K562 (cell line): ENCODE data around the gene VPS37B. TPM values are rescaled to one million over a fixed set of nuclear protein-coding genes. Genes with fewer than 3 reads are reported as not detected.

ENCODE experiments used
- ATAC-seq: fragments of 200-7000 bp; cut with Tn5 transposase; 3 replicates; pipeline ENCODE4 v1.9.1; 2020; ENCODE audit warnings: moderate library complexity
- BruUV-seq: library from RNA; stranded (reverse); fragments of 400-500 nt; replicated peaks from 2 replicates; lab custom pipeline; 2021; lab: Mats Ljungman, UMichigan
- CTCF ChIA-PET: fragments of 300-600 bp; formaldehyde crosslinking; extraction: SDS; loops from one replicate; lab custom pipeline; 2021; ENCODE audit warnings: low intra/inter-chr PET ratio; lab: Yijun Ruan, JAX
- POLR2A ChIA-PET: fragments of 300-600, 350-650 bp; sonication (Branson Sonifier 250); formaldehyde crosslinking; extraction: SDS; loops from one replicate; lab custom pipeline; 2021; ENCODE audit warnings: antibody characterized with exemption, inconsistent platforms; lab: Yijun Ruan, JAX
- DNase-seq, 4 experiments: peaks; one replicate each; pipeline versions ENCODE4 v3.0.0 to v3.0.0-alpha.2; 2011 to 2018; ENCODE audit warnings: low spot score in 3 of 4, mixed read lengths in 3 of 4; ENCODE audit errors: extremely low read depth in 1 of 4
- FAIRE-seq: peaks from 2 replicates; lab custom pipeline; 2011; peaks lifted over from hg19 to GRCh38; lab: Jason Lieb, UNC
- H2AFZ ChIP-seq: 2 replicates; pipeline ENCODE4 v1.6.0; 2011; ENCODE audit warnings: low read depth, low read length, control low read depth, inconsistent platforms
- H3K27ac ChIP-seq: fragments of 200-600 bp; 3 replicates; pipeline ENCODE4 v1.8.0; 2011; ENCODE audit warnings: low read depth, mild to moderate bottlenecking, control low read depth, inconsistent platforms, low read length, moderate library complexity, mixed read lengths; ENCODE audit errors: extremely low read depth
- H3K27me3 ChIP-seq, 2 experiments: fragments of 300-600 bp in 1 of 2; 2 replicates in 1 of 2; 3 replicates in 1 of 2; pipeline versions ENCODE4 v1.6.0 to v1.8.0; 2011; ENCODE audit warnings: inconsistent platforms in 2 of 2, low read length in 2 of 2, mild to moderate bottlenecking in 1 of 2, mixed read lengths in 1 of 2, moderate library complexity in 1 of 2; ENCODE audit not compliant: control insufficient read depth in 2 of 2, insufficient read depth in 2 of 2
- H3K36me3 ChIP-seq: fragments of 300-600 bp; 3 replicates; pipeline ENCODE4 v1.8.0; 2011; ENCODE audit warnings: mild to moderate bottlenecking, low read length, inconsistent platforms; ENCODE audit not compliant: control insufficient read depth, insufficient read depth
- H3K4me1 ChIP-seq, 2 experiments: fragments of 200-600 bp in 1 of 2; replicated peaks in 1 of 2; 2 replicates in 1 of 2; 3 replicates in 1 of 2; pipeline versions ENCODE4 v1.5.1 to v1.8.0; 2011; ENCODE audit warnings: inconsistent platforms in 2 of 2, low read length in 2 of 2, mild to moderate bottlenecking in 1 of 2, mixed read lengths in 1 of 2, moderate library complexity in 1 of 2; ENCODE audit not compliant: control insufficient read depth in 2 of 2, insufficient read depth in 2 of 2
- H3K4me2 ChIP-seq: 2 replicates; pipeline ENCODE4 v1.6.1; 2011; ENCODE audit warnings: low read length, control low read depth, inconsistent platforms, mixed read lengths; ENCODE audit not compliant: insufficient read depth
- H3K4me3 ChIP-seq: fragments of 200-600 bp; sonication (generic), shearing (Covaris generic); 2 replicates; pipeline ENCODE4 v1.5.1; 2016; ENCODE audit warnings: control low read depth, inconsistent platforms
- H3K79me2 ChIP-seq: fragments of 200-600 bp; 3 replicates; pipeline ENCODE4 v1.8.0; 2011; ENCODE audit warnings: low read length, inconsistent platforms; ENCODE audit not compliant: control insufficient read depth, insufficient read depth
- H3K9ac ChIP-seq, 2 experiments: 2 replicates each; pipeline versions ENCODE4 v1.6.0 to v1.6.1; 2011; ENCODE audit warnings: low read depth in 2 of 2, low read length in 2 of 2, control low read depth in 1 of 2, inconsistent platforms in 1 of 2, mild to moderate bottlenecking in 1 of 2, mixed read lengths in 1 of 2; ENCODE audit not compliant: insufficient read depth in 1 of 2
- H3K9me1 ChIP-seq: one replicate; pipeline ENCODE4 v1.6.0; 2011; ENCODE audit warnings: inconsistent platforms, mild to moderate bottlenecking, low read length, moderate library complexity; ENCODE audit not compliant: control insufficient read depth, insufficient read depth
- H3K9me3 ChIP-seq: replicated peaks from 2 replicates; pipeline ENCODE4 v1.5.1; 2011; ENCODE audit warnings: low read depth, low read length, inconsistent platforms; ENCODE audit not compliant: control insufficient read depth, insufficient read depth
- H4K20me1 ChIP-seq: replicated peaks from 2 replicates; pipeline ENCODE4 v1.6.1; 2011; ENCODE audit warnings: low read length, inconsistent platforms, mixed read lengths; ENCODE audit not compliant: control insufficient read depth, insufficient read depth
- MAZ ChIP-seq, 2 experiments: fragments of 450-650 bp in 1 of 2; sonication (generic) in 1 of 2; formaldehyde crosslinking; IDR thresholded peaks in 1 of 2; conservative IDR thresholded peaks in 1 of 2; 2 replicates each; pipeline versions ENCODE4 v1.4.0 to v1.5.0; 2020; ENCODE audit warnings: mild to moderate bottlenecking in 1 of 2, missing genetic modification reagents in 1 of 2
- NFIC ChIP-seq: fragments of 450-650 bp; IDR thresholded peaks from 2 replicates; pipeline ENCODE4 v1.6.1; 2017; ENCODE audit warnings: mild to moderate bottlenecking, inconsistent platforms
- NONO ChIP-seq, 2 experiments: fragments of 200-400 bp in 1 of 2; fragments of 450-650 bp in 1 of 2; formaldehyde crosslinking in 1 of 2; IDR thresholded peaks; 2 replicates each; pipeline ENCODE4 v1.6.1; 2017; ENCODE audit warnings: low read depth in 2 of 2, mild to moderate bottlenecking in 2 of 2, moderate library complexity in 2 of 2, low read length in 1 of 2
- ZC3H4 ChIP-seq: sonication (generic); formaldehyde crosslinking; IDR thresholded peaks from 2 replicates; pipeline ENCODE4 v1.9.0; 2021; ENCODE audit warnings: missing genetic modification reagents, borderline replicate concordance
- ZKSCAN3 ChIP-seq: fragments of 250-450 bp; sonication (Bioruptor Pico); IDR thresholded peaks from 2 replicates; pipeline ENCODE4 v1.4.0; 2020
- WGBS: fragments of 100-300 bp; shearing (Covaris generic); methylation state at CpG from one replicate; pipeline ENCODE4 v1.1.6; 2016; ENCODE audit warnings: low coverage, mixed read lengths; ENCODE audit not compliant: insufficient coverage; ENCODE audit errors: missing lambda C conversion rate; 5-methylcytosine and 5-hydroxymethylcytosine counted together
- in situ Hi-C: fragments of 300-500 bp; cut with MboI; formaldehyde crosslinking; loops from 4 replicates; pipeline ENCODE4 v1.15.0; 2018; ENCODE audit warnings: inconsistent platforms, mixed read lengths
- intact Hi-C: fragments of 100-400 bp; cut with micrococcal nuclease; formaldehyde crosslinking; loops from 2 replicates; pipeline ENCODE4 v1.14.2; 2022
- polyA plus RNA-seq, 8 experiments: library from polyadenylated mRNA; depleted of rRNA in 4 of 8; stranded (reverse) in 5 of 8; unstranded in 3 of 8; fragments of >200 nt; fragmentation: Nextera tagmentation in 2 of 8; fragmentation: Illumina TruSeq in 1 of 8; extraction: Ambion mirVana in 2 of 8; extraction: Trizol in 1 of 8; gene quantifications; 2 replicates each; pipeline versions ENCODE4 v1.2.1 to v1.2.3, GENCODE V29; 2011 to 2014; ENCODE audit warnings: inconsistent platforms in 1 of 8, missing spikeins in 1 of 8
- total RNA-seq, 7 experiments: library from RNA; depleted of rRNA in 6 of 7; stranded (reverse); fragments of >200 nt in 6 of 7; fragmentation: Illumina TruSeq in 2 of 7; extraction: Trizol in 2 of 7; gene quantifications; 2 replicates each; pipeline versions ENCODE4 v1.2.1 to v1.2.3, GENCODE V29; 2011 to 2021; ENCODE audit warnings: low replicate concordance in 1 of 7

Gene VPS37B
- total and polyA plus RNA-seq, 9 of the 15 experiments (the other 6 are each of a cell fraction or from before 2014, with no cell fraction given), result 0.28 to 37.4 (median 17.9) TPM

DNA sequence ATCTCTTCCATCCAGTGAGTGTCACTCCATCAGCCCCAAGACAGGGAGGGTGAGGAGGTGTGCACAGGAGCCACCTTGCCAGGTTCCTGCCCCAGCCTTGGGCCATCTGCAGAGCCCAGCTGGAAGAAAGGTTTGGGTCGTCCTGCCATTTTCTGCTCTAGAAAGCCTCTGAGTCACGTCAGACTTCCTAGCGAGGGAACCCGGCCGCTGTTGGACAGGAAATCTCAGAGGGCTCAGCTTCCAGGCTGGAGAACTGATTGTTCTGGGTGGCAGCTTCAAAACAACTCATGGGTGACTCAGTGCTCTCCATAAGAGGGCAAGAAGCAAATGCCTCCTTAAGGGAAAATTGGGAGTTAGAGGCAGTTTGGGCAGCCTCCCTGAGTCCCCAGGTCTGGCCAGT is 44.1 kb downstream of the VPS37B start:
- Histone ChIP-seq H3K4me1 (peaks cover 0 to 24% of the 10 kb centered on the region in 2 experiments; a peak in 2 of 5 replicates), H2AFZ (no peak overlapping the region), H3K27me3 (no peaks in the 10 kb centered on the region), H3K27ac (no peak overlapping the region), H3K4me3 (no peak overlapping the region), H3K79me2 (no peaks in the 10 kb centered on the region), H3K9me3 (no peaks in the 10 kb centered on the region), H3K4me2 (no peak overlapping the region), H3K9ac (peak overlapping the region in 1 of 2 experiments; percentile 26; a peak in 1 of 4 replicates), H3K36me3 (0 out of 3 replicates have a peak, but pooled peaks cover 3% of the 10 kb centered on the region), H4K20me1 (peaks cover 5% of the 10 kb centered on the region), H3K9me1 (no peaks in the 10 kb centered on the region)
- ATAC-seq (no peak), DNase-seq (no peak), FAIRE-seq (no peak)
- TF ChIP-seq ZC3H4 (no peak), ZKSCAN3 (no peak), MAZ (CRISPR knock-in tag; conservative IDR thresholded peaks at IDR 0.05 in 1 of 2, IDR thresholded peaks at IDR 0.05 in 1 of 2) (no peak), NFIC (no peak), NONO (IDR thresholded peaks at IDR 0.05; ENCODE audit: low read depth in 2 of 2, low read length in 1 of 2) (no peak)
- BruUV-seq, result no TSS peak
- ChIA-PET CTCF (no interaction called here), POLR2A (interaction anchor here (0.7 kb wide), 2 partner anchors 12 to 63 kb away, joined by 3 to 4 read pairs; no protein-coding TSS in a partner anchor)
- intact Hi-C loops (no loop called here), in situ Hi-C loops (loop anchor here (10.0 kb wide), 1 partner anchor 103 kb away; no protein-coding TSS in a partner anchor)
- WGBS, result 76% methylated on average over 5 of the region's 5 CpGs
